ENCODE results near the gene PRDM5. TPM values are rescaled to one million over a fixed set of nuclear protein-coding genes. Genes with fewer than 3 reads are reported as not detected.

PRDM5 gene
- 12.2 TPM for total RNA-seq
- long read RNA-seq, full-length matches to known transcripts: 10 of 19 reads
- long read RNA-seq, partial matches to known transcripts: 6 of 19 reads
- long read RNA-seq, other reads (novel, unspliced or antisense): 3 of 19 reads

DNA sequence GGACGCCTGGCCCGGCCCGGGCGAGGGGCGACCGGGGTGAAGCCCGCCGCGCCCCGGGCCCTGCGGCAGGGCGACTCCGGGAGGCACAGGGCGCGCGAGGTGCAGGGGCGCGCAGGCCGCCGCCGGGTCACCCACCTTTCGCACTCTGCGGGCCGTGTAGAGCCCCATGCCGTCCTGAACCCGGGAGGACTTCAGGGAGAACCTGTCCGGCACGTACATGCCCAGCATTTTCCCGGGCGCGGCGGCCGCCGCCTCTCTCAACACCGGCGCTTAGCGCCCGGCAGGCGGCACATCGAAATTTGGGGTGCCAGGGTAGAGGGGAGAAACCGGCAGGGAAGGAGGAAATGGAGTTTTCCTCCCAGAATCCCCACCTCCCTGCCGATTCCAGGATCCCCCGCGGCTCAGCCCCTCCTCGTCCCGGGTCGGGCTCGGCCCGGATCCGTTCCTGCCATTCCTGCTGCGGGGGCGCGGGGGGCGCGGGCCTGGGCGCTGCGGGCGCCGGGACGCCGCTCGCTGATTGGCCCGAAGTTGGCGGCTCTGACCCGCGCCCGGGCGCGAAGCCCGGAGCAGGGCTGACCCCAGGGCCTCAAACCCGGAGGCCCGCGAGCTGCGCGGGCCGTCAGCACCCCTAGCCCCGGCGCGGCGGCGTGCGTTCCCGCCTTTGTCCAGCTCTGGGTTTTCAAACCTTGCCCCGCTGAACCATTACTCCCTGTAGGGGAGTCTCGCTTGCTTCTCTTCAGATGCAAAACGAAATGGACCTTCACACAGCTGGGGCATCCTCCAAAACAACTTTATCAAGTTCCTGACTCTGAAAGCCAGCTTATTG lies at the start of gene PRDM5:
Gene PRDM5, minus strand, starts transcription at position 346 of the 826 bp plus-strand sequence. Its CDS starts 118 bp downstream, at position 228.
- Histone ChIP-seq H3K9me3 (replicated peaks) (no peaks in the 10 kb centered on the region), H3K4me3 (peak within 1 kb of the TSS; percentile 76), H3K27ac (replicated peaks) (peak within 1 kb of the TSS; percentile 96), H3K36me3 (no peaks in the 10 kb centered on the region), H3K4me1 (peaks cover 50% of the 10 kb centered on the region), H3K27me3 (ENCODE audit: low read depth) (no peaks in the 10 kb centered on the region)
- intact Hi-C loops (cut with micrococcal nuclease): no loop called here
- peak; percentile 62 for DNase-seq
- TF ChIP-seq CTCF (IDR thresholded peaks at IDR 0.05; ENCODE audit: borderline replicate concordance): peak; percentile 37

- no peak for DNase-seq
- no peak overlapping the region for H3K4me3 ChIP-seq
- no peak overlapping the region for H3K27ac ChIP-seq (replicated peaks)
- no peaks in the 10 kb centered on the region for H3K27me3 ChIP-seq (ENCODE audit: low read depth)
- intact Hi-C loops (cut with micrococcal nuclease): no loop called here
- no peak for TF ChIP-seq CTCF (IDR thresholded peaks at IDR 0.05; ENCODE audit: borderline replicate concordance)
- no peaks in the 10 kb centered on the region for H3K4me1 ChIP-seq
- no peaks in the 10 kb centered on the region for H3K36me3 ChIP-seq
- H3K9me3 ChIP-seq (replicated peaks): no peaks in the 10 kb centered on the region
Observed at GRCh38 chr4:120971884-120972283, 49.4 kb upstream of the PRDM5 start.

DNA sequence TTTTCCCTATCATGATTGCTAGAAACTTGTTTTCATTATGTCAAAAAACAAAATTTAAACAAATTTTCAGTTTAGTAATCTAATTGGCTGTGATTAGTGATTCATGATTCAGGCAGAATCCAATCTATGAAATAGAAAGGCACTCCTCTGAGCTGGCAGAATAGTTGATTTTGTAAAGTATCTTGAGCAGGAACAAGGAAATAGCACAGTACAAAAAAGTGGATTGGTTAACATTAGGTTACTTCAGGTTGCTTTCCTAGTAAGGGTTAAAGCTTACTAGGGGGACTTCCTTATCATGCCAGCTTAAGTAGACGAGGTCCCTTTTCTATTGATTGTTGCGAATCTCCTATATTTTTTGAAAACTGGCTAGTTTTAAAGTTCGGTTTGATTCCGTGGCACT lies 43.4 kb upstream of the PRDM5 start:
- intact Hi-C loops (cut with micrococcal nuclease): no loop called here
- Histone ChIP-seq H3K36me3 (no peaks in the 10 kb centered on the region), H3K9me3 (replicated peaks) (no peaks in the 10 kb centered on the region), H3K27ac (replicated peaks) (no peak overlapping the region), H3K27me3 (ENCODE audit: low read depth) (no peaks in the 10 kb centered on the region), H3K4me3 (no peak overlapping the region), H3K4me1 (no peaks in the 10 kb centered on the region)
- DNase-seq: no peak
- no peak for TF ChIP-seq CTCF (IDR thresholded peaks at IDR 0.05; ENCODE audit: borderline replicate concordance)

- Histone ChIP-seq H3K4me3 (no peak overlapping the region), H3K27ac (replicated peaks) (no peak overlapping the region), H3K9me3 (replicated peaks) (no peaks in the 10 kb centered on the region), H3K27me3 (ENCODE audit: low read depth) (no peaks in the 10 kb centered on the region), H3K4me1 (no peaks in the 10 kb centered on the region), H3K36me3 (no peaks in the 10 kb centered on the region)
- intact Hi-C loops (cut with micrococcal nuclease): no loop called here
- DNase-seq: no peak
- TF ChIP-seq CTCF (IDR thresholded peaks at IDR 0.05; ENCODE audit: borderline replicate concordance): no peak
Observed at GRCh38 chr4:120964596-120964995, 42.1 kb upstream of the PRDM5 start.

- no peaks in the 10 kb centered on the region for H3K9me3 ChIP-seq (replicated peaks)
- intact Hi-C loops (cut with micrococcal nuclease): no loop called here
- no peaks in the 10 kb centered on the region for H3K4me1 ChIP-seq
- H3K4me3 ChIP-seq: no peak overlapping the region
- TF ChIP-seq CTCF (IDR thresholded peaks at IDR 0.05; ENCODE audit: borderline replicate concordance): no peak
- DNase-seq: no peak
- H3K27me3 ChIP-seq (ENCODE audit: low read depth): no peaks in the 10 kb centered on the region
- H3K27ac ChIP-seq (replicated peaks): no peak overlapping the region
- no peaks in the 10 kb centered on the region for H3K36me3 ChIP-seq
Observed at GRCh38 chr4:120963449-120963848, 40.9 kb upstream of the PRDM5 start.

Measured in left ventricle myocardium inferior (tissue), 1 donor.